Ovary (tissue), 3 donors: Measurements from ENCODE around the gene TBC1D1.

Source experiments
- CTCF ChIP-seq, 3 donors: fragments of 450-650 bp in 2 of 3; fragments of 200-600 bp in 1 of 3; IDR thresholded peaks; one replicate each; pipeline versions ENCODE4 v1.5.1 to v1.8.0; 2016 to 2022; ENCODE audit warnings: antibody characterized with exemption in 3 of 3, mild to moderate bottlenecking in 1 of 3
- EP300 ChIP-seq: sonication (generic); formaldehyde crosslinking; IDR thresholded peaks from one replicate; pipeline ENCODE4 v1.6.1; 2017; ENCODE audit warnings: antibody characterized with exemption
- POLR2A ChIP-seq: fragments of 450-650 bp; IDR thresholded peaks from one replicate; pipeline ENCODE4 v1.6.1; 2017; ENCODE audit warnings: antibody characterized with exemption, mild to moderate bottlenecking, moderate library complexity
- donor health status: DM: no; HTN: no; CAD: no.

GRCh38 chr4:38095691-38096090 is 204.8 kb downstream of the TBC1D1 start:
- TF ChIP-seq EP300: no peak
- TF ChIP-seq CTCF (IDR thresholded peaks at IDR 0.05): no peak
- no peak for TF ChIP-seq POLR2A
